Measurements from ENCODE around the gene HTR1D.
"Not testable (repeated sequence)": the region's sequence is repeated elsewhere in the genome, so short reads cannot be mapped to it uniquely, and the experiment has no call there.

Gene HTR1D, protein sequence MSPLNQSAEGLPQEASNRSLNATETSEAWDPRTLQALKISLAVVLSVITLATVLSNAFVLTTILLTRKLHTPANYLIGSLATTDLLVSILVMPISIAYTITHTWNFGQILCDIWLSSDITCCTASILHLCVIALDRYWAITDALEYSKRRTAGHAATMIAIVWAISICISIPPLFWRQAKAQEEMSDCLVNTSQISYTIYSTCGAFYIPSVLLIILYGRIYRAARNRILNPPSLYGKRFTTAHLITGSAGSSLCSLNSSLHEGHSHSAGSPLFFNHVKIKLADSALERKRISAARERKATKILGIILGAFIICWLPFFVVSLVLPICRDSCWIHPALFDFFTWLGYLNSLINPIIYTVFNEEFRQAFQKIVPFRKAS

DNA sequence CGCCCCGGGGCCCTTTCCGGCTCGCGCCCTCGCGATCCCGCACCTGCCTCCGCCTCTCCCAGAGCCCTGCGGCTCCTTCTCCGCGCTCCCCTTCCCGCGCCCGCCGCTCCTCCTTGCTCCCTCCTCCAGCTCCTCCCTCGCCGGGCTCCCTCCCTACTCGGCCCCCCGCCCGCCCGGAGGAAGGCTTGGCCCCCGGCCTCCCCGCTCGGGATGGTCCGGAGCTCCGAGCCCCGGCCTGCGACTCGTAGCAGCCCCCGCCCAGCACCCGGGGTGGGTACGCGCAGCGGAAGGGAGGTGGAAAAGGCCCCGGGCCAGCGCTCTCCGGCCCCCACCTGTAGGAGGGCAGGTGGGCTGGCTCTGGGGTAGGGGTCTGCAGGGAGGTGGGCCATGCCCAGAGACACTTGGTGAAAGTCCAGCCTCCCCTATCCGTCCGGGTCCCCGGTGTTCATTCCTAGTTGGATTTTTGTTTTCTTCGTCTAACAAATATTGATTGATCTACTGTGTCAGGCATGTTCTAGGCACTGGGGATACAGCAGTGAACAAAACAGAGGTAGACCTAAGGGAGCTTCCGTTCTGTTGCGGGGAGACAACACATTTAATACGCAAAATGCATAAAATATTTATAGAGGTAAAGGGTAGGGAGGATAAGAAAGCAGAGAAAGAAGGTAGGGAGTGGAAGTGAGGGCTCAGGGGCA, at the start of gene HTR1D:
HTR1D (minus strand) TSS at position 82 of the 695 bp plus-strand sequence. CDS start 23,283 bp downstream, outside the sequence.
- DNase-seq (ENCODE audit: low read depth) = no peak

DNA sequence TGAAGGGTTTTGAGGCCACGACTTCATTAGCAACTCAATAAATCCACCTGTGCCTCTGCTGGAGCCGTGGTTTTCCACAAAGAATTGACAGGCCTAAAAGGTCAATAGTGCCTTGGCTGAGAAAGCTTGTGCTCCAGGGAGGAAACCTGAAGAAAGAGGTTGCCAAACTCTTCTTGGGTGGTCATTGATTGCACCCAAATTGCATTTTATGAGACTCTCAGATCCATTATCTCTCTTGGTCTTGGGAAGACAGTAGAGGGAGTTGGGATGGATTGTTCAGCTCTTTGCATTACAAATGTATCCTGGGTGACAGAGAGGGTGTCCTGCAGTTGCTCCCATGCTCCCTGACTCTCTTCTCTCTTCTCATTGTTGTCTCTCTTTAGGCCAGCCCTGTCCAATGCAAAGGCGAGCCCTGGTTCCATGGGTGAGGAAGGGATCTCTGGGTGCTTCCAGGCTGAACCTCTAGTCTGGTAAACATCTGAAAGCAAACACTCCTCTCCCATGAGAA, 46.1 kb upstream of the HTR1D start:
- DNase-seq (ENCODE audit: low read depth) = no peak

DNA sequence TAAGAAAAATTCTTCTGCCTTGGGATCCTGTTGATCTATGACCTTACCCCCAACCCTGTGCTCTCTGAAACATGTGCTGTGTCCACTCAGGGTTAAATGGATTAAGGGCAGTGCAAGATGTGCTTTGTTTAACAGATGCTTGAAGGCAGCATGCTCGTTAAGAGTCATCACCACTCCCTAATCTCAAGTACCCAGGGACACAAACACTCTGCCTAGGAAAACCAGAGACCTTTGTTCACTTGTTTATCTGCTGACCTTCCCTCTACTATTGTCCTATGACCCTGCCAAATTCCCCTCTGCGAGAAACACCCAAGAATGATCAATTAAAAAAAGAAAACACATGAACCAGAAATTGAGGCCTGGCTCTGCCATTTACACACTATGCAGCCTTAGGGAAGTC, 40.8 kb upstream of the HTR1D start:
- not testable (repeated sequence) for DNase-seq (ENCODE audit: low read depth)

DNA sequence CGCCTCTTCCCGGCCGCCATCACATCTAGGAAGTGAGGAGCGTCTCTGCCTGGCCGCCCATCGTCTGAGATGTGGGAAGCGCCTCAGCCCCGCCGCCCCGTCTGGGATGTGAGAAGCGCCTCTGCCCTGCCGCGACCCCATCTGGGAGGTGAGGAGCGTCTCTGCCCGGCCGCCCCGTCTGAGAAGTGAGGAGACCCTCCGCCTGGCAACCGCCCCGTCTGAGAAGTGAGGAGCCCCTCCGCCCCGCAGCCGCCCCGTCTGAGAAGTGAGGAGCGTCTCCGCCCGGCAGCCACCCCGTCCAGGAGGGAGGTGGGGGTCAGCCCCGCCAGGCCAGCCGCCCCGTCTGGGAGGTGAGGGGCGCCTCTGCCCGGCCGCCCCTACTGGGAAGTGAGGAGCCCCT, 40.1 kb upstream of the HTR1D start:
- DNase-seq (ENCODE audit: low read depth) = not testable (repeated sequence)

DNA sequence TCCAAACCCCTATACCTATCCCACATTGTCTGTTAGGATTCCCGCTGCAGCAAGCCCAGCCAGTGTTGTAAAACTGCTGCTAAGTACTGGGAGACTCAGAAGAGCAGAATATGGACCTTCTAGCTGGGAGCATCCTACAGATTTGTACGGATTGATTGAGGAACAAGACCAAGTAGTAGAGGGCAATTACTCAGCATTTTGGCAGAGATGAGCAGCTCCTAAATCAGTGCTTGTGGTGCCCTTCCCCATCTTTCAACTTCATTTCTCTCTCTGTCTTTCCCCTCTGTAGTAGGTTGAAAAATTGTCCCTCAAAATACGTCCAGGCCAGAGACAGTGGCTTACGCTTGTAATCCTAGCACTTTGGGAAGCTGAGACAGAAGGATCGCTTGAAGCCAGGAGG, 37.3 kb upstream of the HTR1D start:
- no peak for DNase-seq (ENCODE audit: low read depth)

DNA sequence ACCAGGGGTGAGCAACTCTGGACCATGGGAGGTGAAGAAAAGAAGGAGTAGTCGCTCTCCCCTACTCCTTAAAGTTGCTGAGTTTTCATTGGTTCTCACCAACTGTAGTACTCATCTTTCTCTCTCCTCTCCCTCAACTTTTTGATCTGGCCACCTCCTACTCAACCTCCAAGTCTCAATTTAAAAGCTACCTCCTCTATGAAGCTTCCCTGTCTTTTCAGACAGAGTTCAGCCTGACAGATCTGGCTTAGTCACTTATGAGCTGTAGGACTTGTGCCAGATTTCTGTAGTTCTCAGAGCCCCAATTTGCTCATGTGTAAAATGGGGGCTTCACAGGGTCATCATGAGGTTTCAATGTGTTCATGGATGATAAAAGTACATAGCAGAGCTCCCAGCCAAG, 34.5 kb upstream of the HTR1D start:
- peak; percentile 27 for DNase-seq (ENCODE audit: low read depth)

DNA sequence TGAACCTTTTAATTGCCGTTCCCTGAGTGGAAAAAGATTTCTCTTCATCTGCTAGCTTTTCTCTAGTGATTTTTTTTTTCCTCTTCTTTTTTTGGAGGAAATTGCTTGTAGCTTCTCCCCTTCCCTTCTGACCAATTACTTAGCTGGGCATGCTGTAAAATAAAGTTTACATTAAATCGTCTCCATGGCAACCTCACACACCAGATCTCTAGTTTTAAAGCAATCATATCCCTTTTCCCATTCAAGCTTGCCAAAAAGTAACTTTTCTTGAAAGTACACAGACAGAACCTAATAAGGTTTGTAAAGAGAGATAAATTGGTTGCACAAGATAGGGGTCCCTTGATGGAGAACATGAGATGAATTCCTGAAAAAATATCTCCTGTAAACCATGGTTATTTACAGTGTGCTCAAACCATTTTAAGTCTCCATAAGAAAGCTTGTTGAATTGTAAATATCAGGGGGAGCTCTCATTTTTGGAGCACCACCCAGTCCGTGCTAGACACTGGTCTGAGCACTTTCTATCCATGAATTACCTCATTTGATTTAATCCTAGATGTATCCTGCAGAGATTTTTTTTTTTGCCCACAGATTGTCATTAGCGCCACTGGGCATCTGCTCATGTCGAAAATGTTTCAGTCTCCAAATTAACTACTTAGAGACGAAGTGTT, 32.6 kb upstream of the HTR1D start:
- peak; percentile 16 for DNase-seq (ENCODE audit: low read depth)

DNA sequence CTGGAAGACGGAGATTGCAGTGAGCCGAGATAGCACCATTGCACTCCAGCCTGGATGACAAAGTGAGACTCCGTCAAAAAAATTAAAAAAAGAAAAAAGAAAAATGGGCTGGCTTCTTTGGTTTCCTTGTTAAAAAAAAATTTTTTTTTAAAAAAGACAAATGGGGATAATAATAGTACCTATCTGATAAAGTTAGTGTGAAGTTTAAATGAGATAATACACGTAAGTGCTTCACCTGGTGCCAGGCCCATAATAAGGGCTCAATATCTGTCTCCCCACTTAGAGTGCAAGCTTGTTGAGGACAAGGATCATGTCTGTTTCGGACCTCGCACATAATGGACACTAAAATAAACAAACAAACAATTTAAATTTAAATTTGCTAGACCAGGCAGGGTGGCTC, 30.0 kb upstream of the HTR1D start:
- no peak for DNase-seq (ENCODE audit: low read depth)

DNA sequence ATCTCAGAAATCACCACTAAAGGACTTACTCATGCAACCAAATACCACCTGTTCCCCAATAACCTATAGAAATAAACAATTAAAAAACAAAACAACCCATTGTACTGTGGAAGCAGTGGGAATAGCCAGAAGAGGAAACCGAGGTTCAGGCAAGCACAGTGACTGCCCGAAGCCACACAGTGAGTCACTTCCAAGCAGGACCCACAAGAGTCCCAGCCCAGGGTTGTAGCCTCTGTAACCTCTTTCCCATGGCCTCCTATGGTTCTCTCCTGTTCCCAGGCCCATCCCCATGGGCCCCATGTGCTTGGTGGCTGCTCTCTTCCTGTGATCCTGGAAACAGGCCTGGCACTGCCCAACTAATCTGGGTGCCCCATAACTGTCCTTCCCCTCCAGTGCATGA, 29.0 kb upstream of the HTR1D start:
- DNase-seq (ENCODE audit: low read depth) = no peak

DNA sequence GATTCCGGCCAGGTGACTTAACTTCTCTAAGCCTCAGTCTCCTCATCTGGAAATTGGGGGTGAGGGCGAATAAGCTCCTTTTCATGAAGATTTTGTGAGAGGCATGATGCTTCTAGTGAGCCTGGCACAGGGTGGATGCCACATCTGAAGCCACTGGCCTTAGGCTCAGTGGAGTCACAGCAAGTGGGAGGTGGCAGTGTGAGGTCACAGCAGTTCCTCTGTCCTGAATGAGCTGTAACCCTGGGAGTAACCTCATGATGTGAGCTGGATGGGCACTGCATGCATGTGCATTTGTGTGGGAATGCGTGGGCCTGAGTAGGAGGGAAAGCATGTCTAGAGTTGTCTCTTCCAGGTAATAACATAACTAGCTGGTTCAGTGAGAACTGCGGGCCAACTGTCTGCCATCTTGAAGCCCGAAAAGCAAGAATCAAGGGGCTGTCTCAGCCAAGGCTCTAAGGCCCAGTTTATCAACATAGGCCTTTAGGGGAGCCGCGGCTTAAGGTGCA, 27.0 kb upstream of the HTR1D start:
- DNase-seq (ENCODE audit: low read depth) = no peak

DNA sequence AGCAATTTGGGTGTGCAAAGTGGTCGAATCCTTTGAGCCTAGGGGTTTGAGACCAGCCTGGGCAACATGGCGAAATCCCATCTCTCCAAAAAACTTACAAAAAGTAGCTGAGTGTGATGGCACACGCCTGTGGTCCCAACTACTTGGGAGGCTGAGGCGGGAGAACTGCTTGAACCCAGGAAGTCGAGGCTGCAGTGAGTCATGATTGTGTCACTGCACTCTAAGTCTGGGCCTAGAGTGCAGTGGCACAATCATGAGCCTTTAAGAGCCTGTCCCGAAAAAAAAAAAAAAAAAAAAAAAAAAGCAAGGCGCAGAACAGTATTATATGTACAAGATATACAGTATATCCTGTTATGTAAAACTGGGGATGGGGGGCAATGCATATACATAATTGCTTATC, 25.1 kb upstream of the HTR1D start:
- DNase-seq (ENCODE audit: low read depth) = no peak

DNA sequence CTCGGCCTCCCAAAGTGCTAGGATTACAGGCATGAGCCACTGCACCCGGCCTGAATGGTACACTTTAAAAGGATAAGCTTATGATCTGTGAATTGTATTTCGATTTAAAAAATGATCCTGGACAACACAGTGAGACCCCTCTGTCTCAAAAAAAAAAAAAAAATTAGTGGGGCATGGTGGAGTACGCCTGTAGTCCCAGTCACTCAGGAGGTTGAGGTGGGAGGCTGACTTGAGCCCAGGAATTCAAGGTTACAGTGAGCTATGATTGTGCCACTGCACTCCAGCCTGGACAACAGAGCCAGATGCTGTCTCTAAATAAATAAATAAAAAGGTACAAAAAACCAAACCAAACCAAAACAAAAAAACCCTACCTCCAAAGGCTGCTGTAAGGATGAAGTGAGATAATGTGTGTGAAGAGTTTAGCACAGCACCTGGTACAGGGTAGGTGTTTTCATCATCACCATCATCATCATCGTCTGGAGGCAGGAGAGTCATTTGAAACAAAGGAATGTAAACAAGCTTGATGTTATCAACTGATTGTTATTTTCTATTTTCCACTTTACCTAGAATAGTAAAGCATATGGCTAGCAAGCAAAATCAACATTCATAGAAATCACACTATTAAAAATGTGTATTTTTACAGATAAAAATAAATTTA, 22.5 kb upstream of the HTR1D start:
- DNase-seq (ENCODE audit: low read depth) = no peak

DNA sequence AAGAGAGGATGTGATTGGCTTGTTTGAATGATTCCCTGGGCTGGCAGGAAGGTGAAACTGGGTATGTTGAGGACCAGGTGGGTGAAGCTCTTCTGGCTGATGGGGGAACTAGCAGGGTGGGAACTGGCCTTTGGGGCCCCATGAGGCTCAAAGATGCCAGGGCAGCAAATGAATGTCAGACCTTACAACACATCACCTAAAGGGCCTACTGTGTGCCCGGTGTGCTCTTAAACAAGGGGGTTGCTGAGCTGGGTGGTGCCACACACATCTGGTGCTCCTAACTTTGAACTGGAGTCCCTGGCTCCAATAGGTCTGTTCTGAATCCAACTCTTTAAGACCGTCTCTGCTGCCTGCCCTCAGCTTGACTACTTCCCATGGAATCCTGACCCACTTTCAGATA, 21.3 kb upstream of the HTR1D start:
- DNase-seq (ENCODE audit: low read depth) = no peak

DNA sequence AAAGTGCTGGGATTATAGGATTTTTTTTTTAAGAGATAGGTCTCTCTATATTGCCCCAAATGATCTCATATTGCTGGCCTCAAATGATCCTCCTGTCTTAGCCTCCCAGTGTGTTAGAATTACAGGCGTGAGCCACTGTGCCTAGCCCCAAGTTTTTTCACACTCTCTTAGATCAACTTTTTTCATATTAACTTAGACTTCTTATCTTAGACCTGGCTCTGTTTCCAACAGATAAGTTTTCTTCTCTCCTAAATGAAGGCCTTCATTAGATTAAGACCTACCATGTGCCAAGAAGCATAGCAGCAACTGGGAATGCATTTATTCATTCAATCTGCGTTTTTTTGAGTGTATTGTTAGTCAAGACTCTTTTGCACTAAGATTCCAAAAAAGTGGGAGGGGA, 20.2 kb upstream of the HTR1D start:
- DNase-seq (ENCODE audit: low read depth) = no peak

DNA sequence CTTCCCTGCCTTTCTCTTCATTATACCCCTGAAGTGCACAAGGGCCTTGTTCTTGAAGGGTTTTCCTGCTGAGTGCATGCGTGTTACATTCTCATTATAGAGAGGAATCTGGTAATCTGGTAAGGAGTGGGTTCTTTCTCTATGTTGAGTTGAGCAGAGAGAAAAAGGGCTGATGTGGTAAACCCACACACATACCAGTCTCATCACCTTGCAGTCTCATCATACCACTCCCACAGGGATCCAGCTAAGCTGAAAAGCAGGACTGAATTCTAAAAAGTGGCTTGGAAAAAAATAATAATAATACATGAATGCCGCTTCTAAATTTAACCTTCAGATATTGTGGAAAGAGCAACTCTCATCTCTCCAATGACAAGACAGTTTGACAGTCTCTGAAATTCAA, 10.5 kb upstream of the HTR1D start:
- DNase-seq (ENCODE audit: low read depth) = no peak

DNA sequence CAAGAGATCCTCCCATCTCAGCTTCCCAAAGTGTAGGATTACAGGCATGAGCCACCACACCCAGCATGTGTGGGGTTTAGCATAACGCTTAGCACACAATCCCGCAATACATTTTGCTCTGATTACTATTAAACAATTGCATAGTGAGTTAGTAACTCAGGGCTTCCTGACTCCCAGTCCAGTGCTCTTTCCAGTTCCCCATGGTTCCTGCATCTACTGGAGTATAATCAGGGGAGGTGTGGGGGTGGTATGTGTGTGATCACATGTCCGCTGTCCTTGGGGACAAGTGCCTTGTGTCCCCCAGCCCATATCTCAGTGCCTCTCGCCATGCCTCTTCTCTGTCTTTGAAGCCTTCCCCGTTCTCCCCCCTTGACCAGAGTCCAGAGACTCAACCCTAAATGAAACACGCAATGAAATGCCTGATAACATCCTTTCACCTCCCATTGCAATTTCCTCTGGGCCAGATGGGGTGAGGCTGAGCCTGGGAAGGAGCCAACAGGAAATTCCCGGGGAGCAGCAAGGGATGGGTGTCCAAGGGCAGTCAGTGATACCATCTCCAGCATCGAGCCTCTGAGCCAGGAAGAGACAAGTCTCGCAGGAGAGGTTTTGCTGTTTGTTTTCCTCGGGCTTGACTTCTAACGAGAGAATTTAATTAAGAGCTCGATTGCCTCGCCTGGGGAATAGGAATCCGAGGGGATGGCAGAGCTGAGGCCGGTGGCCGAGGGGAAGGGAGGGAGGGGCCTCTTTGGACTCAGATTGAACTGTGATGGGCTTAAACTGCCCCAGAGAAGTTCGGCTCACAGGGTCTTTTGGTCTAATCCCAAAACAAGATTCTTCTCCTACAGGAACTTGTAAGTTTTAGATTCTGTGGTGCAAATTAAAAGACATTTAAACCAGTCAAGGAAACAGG, 7.7 kb upstream of the HTR1D start:
- DNase-seq (ENCODE audit: low read depth) = peak; percentile 82

DNA sequence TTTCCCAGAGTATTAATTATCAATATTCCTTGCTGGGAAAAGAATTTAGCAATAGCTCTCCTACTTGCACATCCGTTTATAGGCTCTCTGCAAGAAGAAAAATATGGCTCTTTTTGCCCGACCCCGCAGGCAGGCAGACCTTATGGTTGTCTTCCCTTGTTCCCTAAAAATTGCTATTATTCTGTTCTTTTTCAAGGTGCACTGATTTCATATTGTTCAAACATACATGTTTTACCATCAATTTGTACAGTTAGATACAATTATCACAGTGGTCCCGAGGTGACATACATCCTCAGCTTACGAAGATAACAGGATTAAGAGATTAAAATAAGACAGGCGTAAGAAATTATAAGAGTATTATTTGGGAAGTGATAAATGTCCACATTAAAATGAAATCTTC, 6.7 kb upstream of the HTR1D start:
- not testable (repeated sequence) for DNase-seq (ENCODE audit: low read depth)

DNA sequence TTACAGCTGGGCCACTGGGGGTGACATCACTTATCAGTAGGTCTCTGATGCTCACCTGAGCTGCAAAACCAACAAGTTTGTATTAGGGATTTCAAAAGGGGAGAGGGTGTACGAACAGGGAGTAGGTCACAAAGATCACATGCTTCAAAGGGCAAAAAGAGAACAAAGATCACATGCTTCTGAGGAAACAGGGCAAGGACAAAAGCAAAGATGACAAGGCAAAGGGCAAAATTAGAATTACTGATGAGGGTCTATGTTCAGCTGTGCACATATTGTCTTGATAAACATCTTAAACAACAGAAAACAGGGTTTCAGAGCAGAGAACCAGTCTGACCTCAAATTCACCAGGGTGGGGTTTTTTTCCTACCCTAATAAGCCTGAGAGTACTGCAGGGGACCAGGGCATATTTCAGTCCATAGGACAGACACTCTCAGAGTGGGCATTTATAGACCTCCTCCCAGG, 6.2 kb upstream of the HTR1D start:
- not testable (repeated sequence) for DNase-seq (ENCODE audit: low read depth)

DNA sequence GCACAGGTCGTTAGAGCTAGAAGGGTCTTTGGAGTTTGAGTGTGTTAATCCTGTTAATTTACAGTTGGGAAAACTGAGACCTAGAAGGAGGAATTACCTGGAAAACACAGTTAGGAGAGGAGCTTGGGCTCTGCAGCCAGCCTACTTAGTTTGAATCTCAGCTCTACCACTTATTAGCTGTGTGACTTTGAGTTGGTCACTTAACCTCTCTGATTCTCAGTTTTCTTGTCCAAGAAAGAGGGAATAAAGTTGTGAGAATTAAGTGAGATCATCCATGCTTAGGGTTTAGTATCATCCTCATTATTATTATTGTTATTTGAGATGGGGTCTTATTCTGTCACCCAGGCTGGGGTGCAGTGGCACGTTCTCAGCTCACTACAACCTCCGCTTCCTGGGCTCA, 5.4 kb upstream of the HTR1D start:
- no peak for DNase-seq (ENCODE audit: low read depth)

DNA sequence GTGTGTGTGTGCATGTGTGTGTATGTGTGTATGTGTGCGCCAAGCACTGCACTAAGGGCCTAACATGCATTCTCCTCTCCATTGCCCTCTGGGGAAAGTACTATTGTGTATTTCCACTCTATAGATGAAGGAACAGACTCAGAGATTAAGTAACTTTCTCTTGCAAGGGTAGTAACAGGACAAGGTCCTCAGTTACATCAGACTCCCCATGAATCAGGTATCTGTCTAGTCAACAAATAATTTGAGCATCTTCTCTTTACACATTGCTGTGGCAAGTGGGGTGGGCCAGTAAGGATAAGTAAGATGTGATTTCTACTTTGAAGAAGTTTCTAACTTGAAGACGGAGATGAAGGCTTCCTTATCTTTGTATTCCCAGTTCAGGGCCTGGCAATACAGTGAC, 5.0 kb upstream of the HTR1D start:
- no peak for DNase-seq (ENCODE audit: low read depth)

DNA sequence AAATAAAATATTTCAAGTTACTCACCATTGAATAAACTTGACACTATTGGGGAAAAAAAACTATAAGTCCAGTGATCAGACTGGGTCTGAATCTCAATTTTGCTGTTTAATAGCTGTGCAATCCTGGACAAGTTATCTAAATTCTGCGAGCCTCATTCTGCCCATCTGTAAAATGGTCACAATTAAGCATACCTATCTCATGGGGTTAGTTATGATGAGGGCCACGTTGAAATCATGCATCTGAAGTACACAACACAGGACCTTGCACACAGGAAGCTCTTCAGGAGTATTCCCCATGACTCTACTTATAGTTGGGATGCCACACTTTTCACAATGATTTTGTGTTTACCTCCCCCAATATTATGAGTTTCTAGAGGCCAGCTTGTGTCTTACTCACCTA, 3.8 kb upstream of the HTR1D start:
- DNase-seq (ENCODE audit: low read depth) = no peak

Data from iris pigment epithelial cell (primary cell).